MM.1S (cell line): ENCODE measurements around the gene FAU.

ENCODE experiments used
- CTCF ChIP-seq: fragments of 300-600 bp; sonication (generic); IDR thresholded peaks from 2 replicates; pipeline ENCODE4 v1.5.1; 2016; ENCODE audit warnings: antibody characterized with exemption, low read length, mixed read lengths
- EZH2 ChIP-seq: fragments of 300-600 bp; sonication (generic); optimal IDR thresholded peaks from 2 replicates; pipeline ENCODE3; 2017; ENCODE audit warnings: low read depth, mild to moderate bottlenecking, antibody characterized with exemption, low read length, mixed read lengths
- EZH2phosphoT487 ChIP-seq: fragments of 300-600 bp; sonication (generic); IDR thresholded peaks from 2 replicates; pipeline ENCODE4 v1.6.1; 2018; ENCODE audit warnings: antibody characterized with exemption, low read length

- TF ChIP-seq EZH2 (no peak), EZH2phosphoT487 (no peak), CTCF (no peak)
These were observed 29.5 kb upstream of the FAU start for GRCh38 chr11:65151331-65151899.
